ENCODE results near the gene PHACTR3. TPM values are rescaled to one million over a fixed set of nuclear protein-coding genes. Genes with fewer than 3 reads are reported as not detected.

PHACTR3 gene
- total and polyA plus RNA-seq, 10 donors = 1.4 to 15.0 (median 8.6) TPM

DNA sequence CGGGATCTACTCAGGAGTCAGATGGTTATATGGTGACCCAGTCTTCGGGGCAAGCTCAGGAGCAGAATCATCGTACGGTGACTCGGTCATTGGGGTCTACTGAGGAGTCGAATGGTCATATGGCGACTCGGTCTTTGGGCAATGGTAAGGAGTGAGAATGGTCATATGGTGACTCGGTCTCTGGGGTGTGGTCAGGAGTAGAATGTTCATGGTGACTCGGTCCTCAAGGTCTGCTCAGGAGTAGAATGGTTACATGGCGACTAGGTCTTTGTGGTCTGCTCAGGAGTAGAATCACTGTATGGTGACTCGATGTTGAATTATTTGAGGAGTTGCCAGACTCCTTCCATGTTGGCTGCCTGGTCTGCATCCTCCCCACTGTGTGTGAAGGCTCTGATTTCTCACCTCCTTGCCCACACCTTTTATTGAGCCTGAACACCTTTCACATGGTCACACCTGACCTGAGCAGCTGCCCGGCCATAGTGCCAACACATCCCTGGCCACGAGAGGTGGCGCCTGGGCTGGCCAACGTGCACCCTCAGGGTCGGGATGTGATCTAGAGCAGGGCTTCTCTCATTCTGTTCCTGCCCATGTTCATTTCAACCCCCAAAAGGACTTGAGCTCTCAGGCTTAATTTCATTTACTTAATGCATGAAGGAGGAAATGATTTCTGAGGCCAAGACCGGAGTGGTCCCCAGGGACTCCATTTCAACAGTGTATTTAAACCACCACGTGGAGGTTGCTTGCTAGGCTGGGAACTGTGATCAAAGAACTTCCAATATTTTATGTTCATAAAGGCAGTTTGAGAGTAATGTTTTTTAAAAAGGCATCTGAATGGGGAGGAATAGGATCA lies 119.5 kb downstream of the PHACTR3 start:
- intact Hi-C loops (cut with DNase I; ENCODE audit: low total_unique reads) = no loop called here
- no peak overlapping the region for H3K27ac ChIP-seq
- no peak for DNase-seq
- no peaks in the 10 kb centered on the region for H3K36me3 ChIP-seq
- TF ChIP-seq, protein P1, sequence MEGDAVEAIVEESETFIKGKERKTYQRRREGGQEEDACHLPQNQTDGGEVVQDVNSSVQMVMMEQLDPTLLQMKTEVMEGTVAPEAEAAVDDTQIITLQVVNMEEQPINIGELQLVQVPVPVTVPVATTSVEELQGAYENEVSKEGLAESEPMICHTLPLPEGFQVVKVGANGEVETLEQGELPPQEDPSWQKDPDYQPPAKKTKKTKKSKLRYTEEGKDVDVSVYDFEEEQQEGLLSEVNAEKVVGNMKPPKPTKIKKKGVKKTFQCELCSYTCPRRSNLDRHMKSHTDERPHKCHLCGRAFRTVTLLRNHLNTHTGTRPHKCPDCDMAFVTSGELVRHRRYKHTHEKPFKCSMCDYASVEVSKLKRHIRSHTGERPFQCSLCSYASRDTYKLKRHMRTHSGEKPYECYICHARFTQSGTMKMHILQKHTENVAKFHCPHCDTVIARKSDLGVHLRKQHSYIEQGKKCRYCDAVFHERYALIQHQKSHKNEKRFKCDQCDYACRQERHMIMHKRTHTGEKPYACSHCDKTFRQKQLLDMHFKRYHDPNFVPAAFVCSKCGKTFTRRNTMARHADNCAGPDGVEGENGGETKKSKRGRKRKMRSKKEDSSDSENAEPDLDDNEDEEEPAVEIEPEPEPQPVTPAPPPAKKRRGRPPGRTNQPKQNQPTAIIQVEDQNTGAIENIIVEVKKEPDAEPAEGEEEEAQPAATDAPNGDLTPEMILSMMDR (IDR thresholded peaks at IDR 0.05 in 8 of 11, conservative IDR thresholded peaks at IDR 0.05 in 3 of 11) = no peak
- no peak for TF ChIP-seq POLR2AphosphoS5 (IDR thresholded peaks at IDR 0.05)
- TF ChIP-seq POLR2A (IDR thresholded peaks at IDR 0.05) = no peak
- no peak overlapping the region for H3K4me3 ChIP-seq
- H3K27me3 ChIP-seq (replicated peaks in 1 of 7) = peaks cover 0 to 46% (median 0%) of the 10 kb centered on the region in 7 donors
- peaks cover 0 to 20% (median 6%) of the 10 kb centered on the region in 6 donors for H3K4me1 ChIP-seq
- no peaks in the 10 kb centered on the region for H3K9me3 ChIP-seq
- WGBS, 5 donors = 78 to 87% (median 84%) methylated on average over 19 of the region's 19 CpGs

DNA sequence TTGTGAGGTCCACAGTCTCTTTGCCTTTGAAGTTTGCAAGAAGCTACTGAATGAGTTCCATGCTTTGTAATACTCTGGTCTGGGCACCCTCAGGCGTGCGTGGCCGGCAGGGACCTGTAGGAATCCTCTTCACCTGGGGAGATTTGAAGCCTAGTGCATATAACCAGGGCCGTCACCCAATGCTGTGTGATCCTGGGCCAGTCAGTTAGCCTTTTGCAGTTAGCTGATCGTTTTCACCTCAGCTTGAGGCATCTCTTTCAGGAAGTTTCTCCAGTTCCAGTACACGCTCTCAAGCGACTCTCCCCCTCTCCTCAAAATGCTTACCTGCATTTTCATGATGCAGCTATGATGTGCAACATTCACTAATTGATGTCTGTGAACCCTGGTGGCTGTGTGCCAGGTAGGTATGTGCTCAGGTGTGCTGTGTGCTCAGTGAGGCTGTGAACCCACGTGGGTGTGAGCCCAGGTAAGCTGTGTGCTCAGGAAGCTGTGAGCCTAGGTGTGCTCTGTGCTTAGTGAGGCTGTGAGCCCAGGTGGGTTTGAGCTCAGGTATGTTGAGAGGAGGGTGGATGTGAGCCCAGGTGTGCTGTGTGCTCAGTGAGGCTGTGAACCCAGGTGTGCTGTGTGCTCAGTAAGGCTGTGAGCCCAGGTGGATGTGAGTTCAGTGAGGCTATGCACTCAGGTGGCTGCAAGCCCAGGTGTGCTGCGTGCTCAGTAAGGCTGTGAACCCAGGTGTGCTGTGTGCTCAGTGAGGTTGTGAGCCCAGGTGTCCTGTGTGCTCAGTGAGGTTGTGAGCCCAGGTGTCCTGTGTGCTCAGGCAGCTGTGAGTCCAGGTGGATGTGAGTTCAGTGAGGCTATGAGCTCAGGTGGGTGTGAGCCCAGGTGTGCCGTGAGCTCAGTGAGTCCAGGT lies 120.4 kb downstream of the PHACTR3 start:
- no peaks in the 10 kb centered on the region for H3K9me3 ChIP-seq
- H3K27me3 ChIP-seq (replicated peaks in 1 of 7) = peaks cover 0 to 42% (median 0%) of the 10 kb centered on the region in 7 donors
- TF ChIP-seq POLR2AphosphoS5 (IDR thresholded peaks at IDR 0.05) = no peak
- no peak for TF ChIP-seq POLR2A (IDR thresholded peaks at IDR 0.05)
- TF ChIP-seq, protein P1 (IDR thresholded peaks at IDR 0.05 in 8 of 11, conservative IDR thresholded peaks at IDR 0.05 in 3 of 11) = no peak
- WGBS, 5 donors = 52 to 60% (median 52%) methylated on average over 10 of the region's 10 CpGs
- H3K4me3 ChIP-seq = no peak overlapping the region
- H3K36me3 ChIP-seq = no peaks in the 10 kb centered on the region
- peaks cover 0 to 20% (median 6%) of the 10 kb centered on the region in 6 donors for H3K4me1 ChIP-seq
- no peak overlapping the region for H3K27ac ChIP-seq
- DNase-seq = no peak
- intact Hi-C loops (cut with DNase I; ENCODE audit: low total_unique reads) = no loop called here

DNA sequence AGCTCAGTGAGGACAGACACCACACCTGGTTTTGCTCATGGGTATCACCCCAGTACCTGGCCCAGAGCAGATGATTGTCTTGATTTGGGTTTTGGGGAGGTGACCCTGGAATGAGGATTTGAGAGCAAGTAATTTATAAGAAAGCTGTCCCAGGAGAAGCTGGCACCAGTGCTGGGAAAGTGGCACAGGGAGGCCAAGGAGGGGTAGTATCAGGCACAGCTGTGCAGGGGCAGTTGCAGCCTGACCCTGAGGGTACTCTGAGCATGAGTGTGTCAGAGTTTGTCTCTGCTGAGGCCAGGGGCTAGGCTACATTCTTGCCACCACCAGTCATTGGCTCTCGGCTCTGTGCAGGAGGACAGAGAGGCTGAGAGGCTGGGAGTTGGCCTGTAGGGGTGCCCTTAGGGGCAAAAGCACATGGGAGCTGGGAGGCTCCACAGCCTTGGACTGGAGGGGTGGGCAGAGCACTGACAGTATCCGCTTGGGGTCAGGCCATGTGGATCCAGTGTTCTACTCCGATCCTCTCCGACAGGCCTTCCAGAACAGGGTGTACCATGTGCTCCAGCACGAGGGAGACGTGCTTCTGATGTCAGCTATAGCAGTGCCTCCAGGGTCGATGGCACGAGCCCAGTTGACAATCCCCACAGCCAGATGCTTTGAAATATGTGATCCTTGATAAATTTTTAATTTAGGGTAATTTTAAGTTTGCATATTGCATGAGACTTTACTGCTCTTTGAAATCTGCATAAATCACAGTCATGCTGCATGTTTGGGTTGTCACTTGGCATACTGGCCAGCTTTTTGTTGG lies 121.3 kb downstream of the PHACTR3 start:
- Histone ChIP-seq H3K9me3 (no peaks in the 10 kb centered on the region), H3K27me3 (replicated peaks in 1 of 7) (peaks cover 0 to 35% (median 0%) of the 10 kb centered on the region in 7 donors), H3K4me1 (peaks cover 0 to 20% (median 6%) of the 10 kb centered on the region in 6 donors), H3K36me3 (no peaks in the 10 kb centered on the region), H3K4me3 (no peak overlapping the region), H3K27ac (no peak overlapping the region)
- intact Hi-C loops (cut with DNase I; ENCODE audit: low total_unique reads) = no loop called here
- 70 to 84% (median 84%) methylated on average over 8 of the region's 8 CpGs for WGBS, 5 donors
- DNase-seq = no peak
- TF ChIP-seq POLR2A (IDR thresholded peaks at IDR 0.05) (no peak), POLR2AphosphoS5 (IDR thresholded peaks at IDR 0.05) (no peak)
- TF ChIP-seq, protein P1 (IDR thresholded peaks at IDR 0.05 in 8 of 11, conservative IDR thresholded peaks at IDR 0.05 in 3 of 11) = no peak

All from spleen (tissue), 11 donors.